ENCODE measurements around the gene EEF1A2. TPM values are rescaled to one million over a fixed set of nuclear protein-coding genes. Genes with fewer than 3 reads are reported as not detected.
A peak's percentile ranks its signal among the peaks of the same experiment; 100 is the strongest.

The EEF1A2 gene
- total RNA-seq, 4 donors from 2014 or later, result not detected

DNA sequence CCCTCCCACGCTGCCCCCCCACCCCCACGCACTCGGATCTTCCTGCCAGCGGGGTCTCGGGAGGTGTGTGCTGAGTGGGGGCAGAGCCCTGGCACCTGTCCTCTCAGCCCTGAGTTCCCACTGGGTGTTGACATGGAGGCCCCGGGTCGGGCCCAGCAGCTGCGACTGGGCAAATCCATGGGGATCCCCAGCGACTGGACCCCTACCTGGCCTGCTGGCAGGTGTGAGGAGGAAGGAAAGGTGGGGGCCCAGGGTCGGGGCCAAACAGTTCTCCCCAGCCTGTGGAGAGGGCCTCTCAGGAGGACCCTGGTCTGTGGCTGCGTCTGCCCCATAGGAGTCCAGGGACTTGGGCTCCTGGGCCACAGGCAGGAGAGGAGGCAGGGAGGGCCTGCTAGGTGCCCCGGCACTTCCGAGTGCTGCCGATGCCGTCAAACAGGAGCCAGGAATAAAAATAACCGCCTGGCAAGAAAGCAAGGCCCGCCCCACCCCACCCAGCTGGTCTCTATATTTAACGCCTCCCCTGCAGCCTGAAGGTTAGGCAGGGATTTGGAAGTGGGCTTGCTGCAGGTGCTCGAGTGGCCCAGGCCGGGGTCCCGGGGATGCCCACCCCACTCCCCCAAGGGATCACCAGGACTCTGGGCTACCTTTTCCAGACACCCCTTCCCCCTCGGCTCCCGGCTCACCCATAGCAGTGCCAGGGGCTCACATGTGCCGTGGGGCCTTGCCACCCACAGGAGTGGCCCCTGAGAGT is 1.4 kb upstream of the EEF1A2 start:
- Histone ChIP-seq H3K36me3 (no peaks in the 10 kb centered on the region), H3K9me3 (peaks cover 0 to 19% (median 0%) of the 10 kb centered on the region in 4 donors), H3K4me1 (peaks cover 0 to 25% (median 7%) of the 10 kb centered on the region in 4 donors), H3K27ac (no peak overlapping the region), H3K27me3 (peaks cover 0 to 86% of the 10 kb centered on the region in 2 donors), H3K4me3 (no peak overlapping the region)
- TF ChIP-seq EP300 (IDR thresholded peaks at IDR 0.05) (no peak), POLR2A (IDR thresholded peaks at IDR 0.05) (no peak)
- TF ChIP-seq, protein P1, sequence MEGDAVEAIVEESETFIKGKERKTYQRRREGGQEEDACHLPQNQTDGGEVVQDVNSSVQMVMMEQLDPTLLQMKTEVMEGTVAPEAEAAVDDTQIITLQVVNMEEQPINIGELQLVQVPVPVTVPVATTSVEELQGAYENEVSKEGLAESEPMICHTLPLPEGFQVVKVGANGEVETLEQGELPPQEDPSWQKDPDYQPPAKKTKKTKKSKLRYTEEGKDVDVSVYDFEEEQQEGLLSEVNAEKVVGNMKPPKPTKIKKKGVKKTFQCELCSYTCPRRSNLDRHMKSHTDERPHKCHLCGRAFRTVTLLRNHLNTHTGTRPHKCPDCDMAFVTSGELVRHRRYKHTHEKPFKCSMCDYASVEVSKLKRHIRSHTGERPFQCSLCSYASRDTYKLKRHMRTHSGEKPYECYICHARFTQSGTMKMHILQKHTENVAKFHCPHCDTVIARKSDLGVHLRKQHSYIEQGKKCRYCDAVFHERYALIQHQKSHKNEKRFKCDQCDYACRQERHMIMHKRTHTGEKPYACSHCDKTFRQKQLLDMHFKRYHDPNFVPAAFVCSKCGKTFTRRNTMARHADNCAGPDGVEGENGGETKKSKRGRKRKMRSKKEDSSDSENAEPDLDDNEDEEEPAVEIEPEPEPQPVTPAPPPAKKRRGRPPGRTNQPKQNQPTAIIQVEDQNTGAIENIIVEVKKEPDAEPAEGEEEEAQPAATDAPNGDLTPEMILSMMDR (IDR thresholded peaks at IDR 0.05), result no peak
- DNase-seq (ENCODE audit: low spot score in 2 of 2), result no peak
- WGBS, 2 donors, result 79 to 80% methylated on average over 20 to 24 of the region's 24 CpGs

DNA sequence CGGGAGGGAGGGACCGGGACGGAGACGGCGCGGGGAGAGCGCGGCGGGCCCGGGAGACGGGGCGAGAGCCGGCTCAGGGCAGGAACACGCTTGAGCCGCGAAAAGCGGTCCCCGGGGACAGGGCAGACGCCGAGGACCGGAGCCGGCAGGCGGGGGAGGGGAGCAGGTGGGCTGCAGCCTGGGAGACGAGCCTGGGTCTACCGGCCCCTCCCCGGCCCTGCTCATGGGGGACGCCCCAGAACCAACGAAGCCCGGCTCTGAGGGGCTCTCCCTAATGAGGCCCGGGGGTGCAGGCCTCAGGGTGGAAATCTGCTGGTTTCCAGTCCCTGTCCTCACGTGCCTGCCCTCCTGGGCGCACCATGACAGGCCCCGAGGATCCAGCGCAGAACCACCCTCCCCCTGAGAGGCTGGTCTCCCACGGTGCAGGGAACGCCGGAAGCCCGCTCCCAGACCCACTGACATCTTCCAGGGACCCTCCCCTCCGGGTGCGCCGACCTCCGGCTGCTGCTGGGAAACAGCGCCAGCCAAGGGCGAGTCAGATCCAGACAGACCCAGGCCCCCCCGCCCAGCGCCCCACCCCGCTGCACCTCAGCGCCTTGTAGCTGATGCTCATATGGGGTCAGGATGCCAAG is 571 bp upstream of the EEF1A2 start:
- Histone ChIP-seq H3K9me3 (peaks cover 0 to 10% (median 0%) of the 10 kb centered on the region in 4 donors), H3K4me3 (peak overlapping the region in 3 of 4 donors; percentile 4 to 46 (median 37)), H3K36me3 (no peaks in the 10 kb centered on the region), H3K27ac (no peak overlapping the region), H3K4me1 (peaks cover 0 to 25% (median 7%) of the 10 kb centered on the region in 4 donors), H3K27me3 (peaks cover 0 to 94% of the 10 kb centered on the region in 2 donors)
- no peak for DNase-seq (ENCODE audit: low spot score in 2 of 2)
- TF ChIP-seq EP300 (IDR thresholded peaks at IDR 0.05) (no peak), POLR2A (IDR thresholded peaks at IDR 0.05) (no peak)
- TF ChIP-seq, protein P1 (IDR thresholded peaks at IDR 0.05), result no peak
- 3 to 13% methylated on average over 15 to 40 of the region's 48 CpGs for WGBS, 2 donors

DNA sequence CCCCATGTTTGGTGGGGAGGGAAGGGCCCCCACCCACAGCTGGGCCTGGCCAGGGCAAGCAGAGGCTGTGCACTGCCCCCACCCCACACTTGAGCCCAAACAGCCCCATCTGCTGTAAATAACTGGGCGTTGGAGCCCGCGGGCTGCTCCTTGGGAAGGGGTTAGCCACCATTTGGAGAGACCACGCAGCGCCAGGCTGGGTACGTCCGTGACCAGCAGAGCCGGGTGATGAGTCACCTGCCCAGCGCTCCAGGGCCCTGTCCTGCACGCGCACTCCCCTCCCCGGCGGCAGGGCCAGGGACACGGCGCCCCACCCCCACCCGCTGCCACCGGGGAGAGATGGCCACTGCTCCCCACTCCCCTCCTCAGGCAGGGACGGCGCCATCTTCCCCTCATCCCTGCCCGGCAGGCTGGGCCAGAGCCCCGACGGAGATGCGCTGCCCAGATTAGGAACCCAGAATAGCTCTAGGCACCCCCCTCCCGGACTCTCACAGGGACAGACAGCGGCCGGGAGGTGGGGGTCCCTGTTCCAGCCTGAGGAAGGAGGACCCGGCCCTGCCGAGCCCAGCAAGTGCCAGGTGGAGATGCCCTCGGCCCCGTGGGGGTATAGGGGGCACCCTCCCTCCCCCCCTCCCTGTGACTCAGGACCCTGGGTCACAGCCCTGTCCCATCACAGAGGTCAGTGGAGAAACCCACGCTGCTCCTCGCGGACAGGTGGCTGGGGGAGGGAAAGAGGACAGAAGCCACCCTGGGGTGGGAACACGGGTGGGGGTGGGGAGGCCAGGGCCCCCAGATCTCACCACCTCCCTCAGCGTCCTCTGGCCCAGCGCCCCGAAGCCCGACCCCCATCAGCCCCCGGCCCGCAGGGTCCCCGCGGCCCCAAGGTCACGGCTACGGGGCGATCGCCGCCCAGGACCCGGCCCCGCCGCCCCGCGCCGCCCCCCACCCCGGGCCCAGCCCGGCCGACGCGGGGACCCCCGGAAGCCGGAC is 642 bp downstream of the EEF1A2 start:
- H3K9me3 ChIP-seq, result no peaks in the 10 kb centered on the region
- peak overlapping the region in 1 of 4 donors; percentile 46 for H3K4me3 ChIP-seq
- H3K36me3 ChIP-seq, result no peaks in the 10 kb centered on the region
- no peak for DNase-seq (ENCODE audit: low spot score in 2 of 2)
- 9 to 20% methylated on average over 7 to 38 of the region's 60 CpGs for WGBS, 2 donors
- no peak for TF ChIP-seq POLR2A (IDR thresholded peaks at IDR 0.05)
- H3K27ac ChIP-seq, result no peak overlapping the region
- peaks cover 0 to 84% of the 10 kb centered on the region in 2 donors for H3K27me3 ChIP-seq
- peaks cover 0 to 25% (median 7%) of the 10 kb centered on the region in 4 donors for H3K4me1 ChIP-seq

DNA sequence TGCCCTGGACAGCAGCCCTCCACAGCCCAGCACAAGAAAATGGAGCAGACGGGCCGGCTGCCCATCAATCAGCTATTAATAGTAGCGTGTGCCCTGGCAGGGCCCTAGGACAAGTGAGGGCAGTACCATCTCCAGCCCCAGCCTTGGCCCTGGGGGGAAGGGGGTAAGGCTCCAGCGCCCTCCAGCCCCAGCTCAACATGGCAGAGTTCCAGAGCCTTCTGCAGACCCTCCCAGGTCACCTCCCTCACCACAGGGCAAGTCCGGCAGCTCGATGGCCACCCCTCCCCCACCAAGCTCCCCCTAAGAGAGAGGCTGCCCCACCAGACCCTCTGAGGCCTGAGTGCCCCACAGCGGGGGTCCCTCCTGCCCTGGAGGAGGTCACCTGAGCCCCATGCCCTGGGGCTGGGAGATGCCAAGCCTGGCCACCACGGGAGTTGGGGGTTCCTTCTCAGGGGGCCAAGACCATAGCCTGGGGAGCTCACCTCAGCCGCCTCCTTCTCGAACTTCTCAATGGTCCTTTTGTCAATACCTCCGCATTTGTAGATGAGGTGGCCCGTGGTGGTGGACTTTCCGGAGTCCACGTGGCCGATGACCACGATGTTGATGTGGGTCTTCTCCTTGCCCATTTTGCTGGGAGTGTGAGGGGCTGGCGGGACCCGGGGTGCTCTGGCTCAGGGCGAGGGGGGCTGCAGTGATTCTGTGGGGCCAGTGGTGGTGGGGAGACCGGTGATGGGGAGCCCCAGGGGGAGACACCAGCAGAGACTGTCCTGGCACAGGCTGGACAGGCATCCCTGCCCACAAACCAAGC is 1.5 kb downstream of the EEF1A2 start:
- H3K27ac ChIP-seq, result no peak overlapping the region
- H3K27me3 ChIP-seq, result peaks cover 0 to 75% of the 10 kb centered on the region in 2 donors
- TF ChIP-seq POLR2A (IDR thresholded peaks at IDR 0.05) (no peak), EP300 (IDR thresholded peaks at IDR 0.05) (no peak)
- TF ChIP-seq, protein P1 (IDR thresholded peaks at IDR 0.05), result no peak
- no peaks in the 10 kb centered on the region for H3K36me3 ChIP-seq
- H3K4me1 ChIP-seq, result peaks cover 0 to 25% (median 7%) of the 10 kb centered on the region in 4 donors
- WGBS, 2 donors, result 62 to 70% methylated on average over 15 to 17 of the region's 20 CpGs
- no peak for DNase-seq (ENCODE audit: low spot score in 2 of 2)
- H3K4me3 ChIP-seq, result no peak overlapping the region
- H3K9me3 ChIP-seq, result no peaks in the 10 kb centered on the region

Measured in tibial nerve (tissue), 4 donors.